MCF 10A (cell line): ENCODE results near the gene RABGGTA. TPM values are rescaled to one million over a fixed set of nuclear protein-coding genes. Genes with fewer than 3 reads are reported as not detected.

ENCODE experiments used
- BruUV-seq: library from RNA; stranded (reverse); fragments of 400-500 nt; replicated peaks from 2 replicates; lab custom pipeline; 2021; lab: Mats Ljungman, UMichigan
- CTCF ChIA-PET: fragments of 300-600 bp; sonication (Branson Sonifier 250); formaldehyde crosslinking; extraction: SDS; loops from one replicate; lab custom pipeline; 2021; ENCODE audit warnings: antibody characterized with exemption, inconsistent platforms; lab: Yijun Ruan, JAX
- POLR2A ChIA-PET: fragments of 300-600, 350-650 bp; sonication (Branson Sonifier 250); formaldehyde crosslinking; extraction: SDS; loops from one replicate; lab custom pipeline; 2020; ENCODE audit warnings: antibody characterized with exemption, inconsistent platforms; lab: Yijun Ruan, JAX
- DNase-seq: peaks from one replicate; pipeline ENCODE4 v3.0.0-alpha.2; 2018; ENCODE audit not compliant: unreplicated experiment
- H3K27ac Mint-ChIP-seq: one replicate; pipeline ENCODE4 v1.8.0; 2022; ENCODE audit warnings: mild to moderate bottlenecking, low read depth, mixed read lengths; ENCODE audit not compliant: unreplicated experiment
- H3K27me3 Mint-ChIP-seq: one replicate; pipeline ENCODE4 v1.8.0; 2022; ENCODE audit warnings: mixed read lengths; ENCODE audit not compliant: insufficient read depth, unreplicated experiment
- H3K36me3 Mint-ChIP-seq: one replicate; pipeline ENCODE4 v1.8.0; 2022; ENCODE audit warnings: mild to moderate bottlenecking, moderate library complexity, mixed read lengths; ENCODE audit not compliant: insufficient read depth, unreplicated experiment
- H3K4me1 Mint-ChIP-seq: one replicate; pipeline ENCODE4 v1.8.0; 2022; ENCODE audit warnings: mixed read lengths; ENCODE audit not compliant: insufficient read depth, unreplicated experiment
- H3K4me3 Mint-ChIP-seq: one replicate; pipeline ENCODE4 v1.8.0; 2022; ENCODE audit warnings: mild to moderate bottlenecking, moderate library complexity, mixed read lengths; ENCODE audit not compliant: unreplicated experiment
- H3K9me3 Mint-ChIP-seq: one replicate; pipeline ENCODE4 v1.8.0; 2022; ENCODE audit warnings: mixed read lengths; ENCODE audit not compliant: unreplicated experiment
- intact Hi-C: fragments of 100-400 bp; cut with micrococcal nuclease; formaldehyde crosslinking; loops from 2 replicates; pipeline ENCODE4 v1.14.1; 2022
- total RNA-seq: library from RNA; stranded (reverse); gene quantifications from 2 replicates; pipeline ENCODE4 v1.2.3, GENCODE V29; 2022
- TF ChIP-seq, protein P1 (sequence below): fragments of 200-600 bp; IDR thresholded peaks from one replicate; pipeline ENCODE4 v1.8.0; 2022; ENCODE audit warnings: antibody characterized with exemption, mild to moderate bottlenecking; ENCODE audit not compliant: unreplicated experiment

The RABGGTA gene
- total RNA-seq, 1 experiment from 2014 or later: 75.0 TPM

DNA sequence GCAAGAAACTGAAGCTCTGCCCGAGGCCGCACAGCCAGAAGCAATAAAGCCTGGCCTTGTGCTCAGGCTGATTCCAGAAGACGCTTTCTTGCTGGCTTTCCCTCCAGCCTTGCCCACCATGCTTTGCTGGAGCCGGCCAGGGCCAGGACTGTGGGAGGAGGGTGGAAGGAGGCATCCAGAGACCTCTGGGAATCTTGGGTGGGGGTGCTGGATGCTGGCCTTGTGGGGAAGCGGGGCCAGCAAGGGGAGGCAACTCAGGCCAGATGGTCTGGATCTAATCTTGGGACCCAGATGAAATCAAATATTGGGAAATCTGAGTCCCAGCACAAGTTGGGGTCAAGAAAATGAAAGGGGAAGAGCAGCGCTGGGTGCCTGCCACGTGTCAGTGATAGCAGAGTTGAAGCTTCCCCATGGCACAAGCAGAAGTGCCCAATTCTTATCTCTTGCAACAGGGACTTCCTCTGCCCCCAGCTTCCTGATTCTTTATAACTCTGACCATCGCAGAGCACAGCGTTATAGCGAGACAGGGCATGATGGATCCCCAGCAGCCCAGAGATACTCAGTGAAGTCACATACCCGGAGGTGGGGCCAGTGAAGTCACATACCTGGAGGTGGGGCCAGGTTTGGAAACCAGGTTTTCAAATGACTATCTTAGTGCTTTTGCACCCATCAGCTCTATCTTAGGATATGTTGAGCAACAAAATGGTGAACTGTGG, 6.4 kb upstream of the RABGGTA start:
- H3K9me3 Mint-ChIP-seq: peaks cover 7% of the 10 kb centered on the region
- DNase-seq: no peak
- H3K27ac Mint-ChIP-seq: peak overlapping the region; percentile 47
- intact Hi-C loops: no loop called here
- no peaks in the 10 kb centered on the region for H3K27me3 Mint-ChIP-seq
- H3K36me3 Mint-ChIP-seq: peaks cover 7% of the 10 kb centered on the region
- no TSS peak for BruUV-seq
- ChIA-PET POLR2A (interaction anchor here (1.1 to 9.5 kb wide), 5 partner anchors 13 to 35 kb away, joined by 3 to 146 read pairs (median 4); partner anchors contain the start of gene TINF2), CTCF (interaction anchor here (0.6 to 32.3 kb wide), 6 partner anchors 21 to 1425 kb away, joined by 3 to 457 read pairs (median 4); partner anchors contain the start of genes CIDEB, DHRS1, LTB4R2 and NOP9)
- peaks cover 46% of the 10 kb centered on the region for H3K4me1 Mint-ChIP-seq
- TF ChIP-seq, protein P1, sequence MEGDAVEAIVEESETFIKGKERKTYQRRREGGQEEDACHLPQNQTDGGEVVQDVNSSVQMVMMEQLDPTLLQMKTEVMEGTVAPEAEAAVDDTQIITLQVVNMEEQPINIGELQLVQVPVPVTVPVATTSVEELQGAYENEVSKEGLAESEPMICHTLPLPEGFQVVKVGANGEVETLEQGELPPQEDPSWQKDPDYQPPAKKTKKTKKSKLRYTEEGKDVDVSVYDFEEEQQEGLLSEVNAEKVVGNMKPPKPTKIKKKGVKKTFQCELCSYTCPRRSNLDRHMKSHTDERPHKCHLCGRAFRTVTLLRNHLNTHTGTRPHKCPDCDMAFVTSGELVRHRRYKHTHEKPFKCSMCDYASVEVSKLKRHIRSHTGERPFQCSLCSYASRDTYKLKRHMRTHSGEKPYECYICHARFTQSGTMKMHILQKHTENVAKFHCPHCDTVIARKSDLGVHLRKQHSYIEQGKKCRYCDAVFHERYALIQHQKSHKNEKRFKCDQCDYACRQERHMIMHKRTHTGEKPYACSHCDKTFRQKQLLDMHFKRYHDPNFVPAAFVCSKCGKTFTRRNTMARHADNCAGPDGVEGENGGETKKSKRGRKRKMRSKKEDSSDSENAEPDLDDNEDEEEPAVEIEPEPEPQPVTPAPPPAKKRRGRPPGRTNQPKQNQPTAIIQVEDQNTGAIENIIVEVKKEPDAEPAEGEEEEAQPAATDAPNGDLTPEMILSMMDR: no peak
- no peak overlapping the region for H3K4me3 Mint-ChIP-seq

DNA sequence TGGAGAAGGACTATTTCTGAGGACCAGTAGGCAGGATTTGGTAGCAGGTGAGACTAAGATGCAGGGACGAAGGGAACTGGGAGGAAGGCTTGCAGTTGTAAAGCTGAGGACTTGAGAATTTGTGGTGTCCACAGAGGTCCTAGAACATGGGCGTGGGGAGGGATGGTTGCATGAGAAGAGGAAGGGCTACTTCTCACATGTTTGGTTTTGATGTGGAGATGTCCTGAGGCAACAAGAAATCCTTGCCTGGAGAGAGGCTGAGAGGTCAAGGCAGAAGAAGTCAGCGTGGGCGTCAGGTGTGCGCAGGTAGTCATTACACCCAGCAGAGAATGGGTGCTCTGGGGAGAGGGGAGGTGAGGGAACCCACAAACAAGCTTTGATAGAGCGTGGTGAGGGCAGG, 5.7 kb upstream of the RABGGTA start:
- peaks cover 12% of the 10 kb centered on the region for H3K36me3 Mint-ChIP-seq
- DNase-seq: no peak
- no TSS peak for BruUV-seq
- ChIA-PET CTCF (interaction anchor here (0.7 to 32.3 kb wide), 3 partner anchors 22 to 35 kb away, joined by 3 to 457 read pairs (median 392); partner anchors contain the start of genes DHRS1, NOP9 and TINF2), POLR2A (interaction anchor here (1.1 to 9.5 kb wide), 3 partner anchors 19 to 35 kb away, joined by 3 to 146 read pairs (median 4); partner anchors contain the start of gene TINF2)
- no peak overlapping the region for H3K4me3 Mint-ChIP-seq
- H3K27ac Mint-ChIP-seq: no peak overlapping the region
- peaks cover 53% of the 10 kb centered on the region for H3K4me1 Mint-ChIP-seq
- intact Hi-C loops: no loop called here
- H3K27me3 Mint-ChIP-seq: no peaks in the 10 kb centered on the region
- TF ChIP-seq, protein P1: no peak
- H3K9me3 Mint-ChIP-seq: peaks cover 7% of the 10 kb centered on the region

DNA sequence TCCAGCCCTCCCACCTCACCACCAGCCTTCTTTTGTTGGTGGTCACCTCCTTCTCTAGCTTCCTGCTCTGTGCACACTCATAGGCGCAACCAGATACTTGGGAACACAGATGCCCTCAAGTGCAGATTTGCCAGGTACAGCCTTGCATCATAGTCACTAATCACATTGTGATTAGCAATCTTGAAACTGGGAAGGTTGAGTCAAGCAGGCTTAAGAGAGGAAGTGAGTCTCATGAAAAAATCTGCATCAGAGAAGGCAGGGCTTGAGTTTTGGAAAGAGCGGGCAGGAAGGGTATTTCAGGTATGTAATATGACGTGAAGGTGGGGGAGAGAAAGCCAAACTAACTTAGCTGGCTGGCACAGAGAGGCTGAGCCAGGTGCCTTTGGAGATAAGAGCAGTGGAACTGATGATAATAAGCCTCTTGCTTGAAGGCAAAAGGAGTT, 2.7 kb upstream of the RABGGTA start:
- TF ChIP-seq, protein P1: no peak
- ChIA-PET POLR2A (interaction anchor here (0.6 to 9.5 kb wide), 33 partner anchors 9 to 1435 kb away, joined by 3 to 146 read pairs (median 4); partner anchors contain the start of genes AP1G2, C14orf119, CHMP4A and DCAF11), CTCF (interaction anchor here (0.6 to 32.3 kb wide), 18 partner anchors 9 to 169 kb away, joined by 3 to 457 read pairs (median 6); partner anchors contain the start of genes CIDEB, DHRS1, LTB4R2 and MDP1)
- Mint-ChIP-seq H3K4me3 (peak overlapping the region; percentile 15), H3K9me3 (peaks cover 7% of the 10 kb centered on the region), H3K27me3 (no peaks in the 10 kb centered on the region), H3K27ac (peak overlapping the region; percentile 16), H3K36me3 (peaks cover 12% of the 10 kb centered on the region), H3K4me1 (peaks cover 42% of the 10 kb centered on the region)
- BruUV-seq: no TSS peak
- DNase-seq: peak; percentile 95
- intact Hi-C loops: no loop called here
